GM21786 (cell line): ENCODE measurements around the gene DDX10.

Source experiments
- ATAC-seq: cut with Tn5 transposase; IDR thresholded peaks from one replicate; pipeline ENCODE4 v1.9.1; 2021; ENCODE audit not compliant: unreplicated experiment

DDX10 gene

GRCh38 chr11:108967571-108967970 lies 302.7 kb downstream of the DDX10 start:
- no peak for ATAC-seq

DNA sequence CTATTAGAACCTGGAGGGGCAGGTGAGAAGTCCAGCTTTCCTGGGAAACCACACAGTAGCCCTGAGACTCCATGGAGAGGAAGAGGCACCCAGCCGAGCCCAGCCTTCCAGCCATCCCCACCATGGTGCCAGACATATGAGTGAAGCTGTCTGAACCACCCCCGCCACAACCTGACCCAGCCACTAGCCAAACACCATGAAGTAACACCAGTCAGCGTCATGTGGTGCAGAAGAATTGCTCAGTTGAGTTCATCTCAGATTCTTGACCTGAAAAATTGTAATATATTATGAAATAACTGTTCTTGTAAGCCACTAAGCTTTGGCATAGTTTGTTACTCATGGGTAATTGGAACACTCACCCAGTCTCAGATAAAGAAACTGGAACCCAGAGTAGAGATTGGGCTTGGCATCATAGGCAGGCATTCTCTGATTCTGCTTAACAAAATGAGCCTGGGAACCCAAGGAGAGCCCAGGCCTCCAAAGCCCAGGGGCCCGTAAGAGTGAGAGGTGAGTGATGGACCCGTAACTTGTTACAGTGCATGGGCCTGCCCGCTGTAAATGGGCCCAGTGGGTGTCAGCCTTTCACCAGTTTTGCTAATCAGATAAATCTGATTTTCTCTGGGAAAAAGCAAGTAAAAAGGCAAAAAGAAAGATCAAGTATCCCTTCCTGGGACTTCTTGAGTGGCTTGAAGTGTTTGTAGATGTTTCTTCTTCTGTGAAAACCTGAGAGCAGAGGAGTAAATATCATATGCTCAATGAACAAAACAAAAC lies 305.5 kb downstream of the DDX10 start:
- no peak for ATAC-seq

DNA sequence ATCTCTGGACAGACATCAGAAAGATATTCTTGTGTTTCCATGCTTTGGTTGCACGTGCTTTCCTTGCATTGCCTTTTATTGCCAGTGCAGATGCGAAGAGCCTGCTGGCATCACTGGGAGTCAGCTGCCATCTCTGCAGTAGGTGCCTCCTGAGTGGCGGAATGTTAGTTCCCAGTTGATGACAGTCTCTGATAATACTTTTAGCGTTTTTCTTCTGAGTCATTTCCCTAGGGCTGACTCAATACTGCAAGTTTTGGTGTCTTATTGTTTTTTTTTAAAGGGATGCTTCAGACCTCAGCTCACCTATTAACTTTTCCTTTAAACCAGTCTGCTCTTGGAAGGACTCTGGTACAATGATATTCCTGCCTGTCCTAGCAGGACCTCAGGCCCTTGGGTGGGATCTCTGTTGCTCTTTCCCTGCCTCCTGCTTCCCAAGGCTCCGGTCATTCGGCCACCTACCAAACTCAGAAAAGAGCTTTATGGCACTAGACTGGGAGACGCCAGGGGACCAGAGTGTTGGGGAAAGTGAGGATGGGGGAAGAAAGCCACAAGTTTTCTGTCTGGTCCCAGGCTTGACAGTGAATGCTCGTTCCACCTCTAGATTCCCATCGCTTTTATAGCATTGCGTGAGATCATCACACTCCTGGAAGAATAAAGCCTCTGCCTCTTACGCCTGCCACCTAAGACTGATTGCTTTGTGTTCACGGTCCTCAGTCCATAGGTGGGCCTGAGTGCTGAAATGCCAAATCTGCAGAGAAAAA lies 308.7 kb downstream of the DDX10 start:
- no peak for ATAC-seq

GRCh38 chr11:108975026-108975425 lies 310.2 kb downstream of the DDX10 start:
- no peak for ATAC-seq

- no peak for ATAC-seq
These were observed 310.8 kb downstream of the DDX10 start for GRCh38 chr11:108975641-108976071.

GRCh38 chr11:108983636-108984420 lies 319.0 kb downstream of the DDX10 start:
- ATAC-seq, result no peak

DNA sequence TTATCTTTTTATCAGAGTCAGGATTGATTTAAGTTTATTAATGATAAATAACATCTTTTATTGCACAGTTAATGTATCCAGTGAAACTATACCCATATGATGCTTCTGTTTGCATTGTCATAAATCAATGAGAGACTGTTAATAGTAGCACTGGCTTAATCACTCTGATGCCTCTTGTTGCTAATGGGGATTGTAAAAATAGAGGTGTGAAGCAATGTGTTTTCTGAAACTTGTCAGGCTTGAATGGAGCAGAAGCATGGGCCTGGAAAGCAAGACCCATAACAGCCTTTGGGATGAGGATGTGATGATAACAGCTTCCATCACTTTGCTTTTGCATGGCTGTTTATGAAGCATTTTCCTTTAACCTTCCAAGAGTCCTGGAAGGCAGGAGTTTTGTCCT lies 319.7 kb downstream of the DDX10 start:
- ATAC-seq, result no peak

DNA sequence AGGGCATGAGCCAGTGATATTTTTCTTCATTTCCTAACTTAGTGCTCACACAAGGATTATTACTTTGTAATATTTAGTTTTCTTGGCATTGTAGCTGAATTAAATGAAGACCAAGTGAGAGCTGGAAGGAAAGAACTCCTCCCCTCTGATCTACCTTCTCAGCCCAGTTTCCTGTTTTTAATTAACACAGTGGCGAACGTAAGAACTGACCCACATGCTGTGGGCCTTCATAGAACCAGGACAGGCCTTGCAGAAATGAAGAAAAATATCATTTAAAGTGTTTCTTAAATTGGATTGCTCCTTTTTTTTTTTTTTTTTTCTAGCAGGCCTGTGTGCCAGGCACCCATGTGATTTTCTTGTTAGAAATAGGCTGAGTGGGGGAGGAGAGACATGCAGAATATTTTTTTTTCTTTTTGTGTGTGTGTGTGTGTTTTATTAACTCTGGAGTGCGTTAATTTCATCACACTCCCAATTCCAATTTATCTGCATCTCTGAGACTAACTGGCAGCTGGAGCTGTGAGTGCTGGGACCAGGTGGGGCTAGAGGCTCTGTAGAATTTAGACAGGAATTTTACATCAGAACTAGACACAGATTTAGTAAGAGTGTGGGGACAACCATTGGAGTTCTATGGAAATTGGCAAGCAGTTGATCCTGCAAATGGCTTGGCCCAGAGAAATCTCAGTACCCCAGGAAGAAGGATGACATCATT lies 320.5 kb downstream of the DDX10 start:
- ATAC-seq, result no peak

DNA sequence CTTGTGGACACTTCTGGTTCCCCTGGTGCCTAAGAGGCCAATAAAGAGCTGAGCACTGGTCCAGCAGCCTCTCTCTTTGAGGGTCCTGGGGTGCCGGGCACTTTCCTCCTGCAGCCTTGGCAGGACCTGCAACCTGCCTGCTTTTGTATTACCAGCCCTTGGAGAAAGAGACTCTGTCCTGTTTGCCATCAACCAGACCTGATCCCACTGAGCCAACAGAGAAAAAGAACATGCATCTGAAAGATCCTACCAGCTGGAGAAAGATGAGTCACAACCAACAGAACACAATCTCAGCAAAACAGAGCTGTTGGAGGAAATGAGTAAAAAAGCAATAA lies 321.0 kb downstream of the DDX10 start:
- no peak for ATAC-seq
